Measurements from ENCODE around the gene SP3.

- TF ChIP-seq POLR2AphosphoS5 (IDR thresholded peaks at IDR 0.05), result no peak
- no peak for TF ChIP-seq POLR2A (IDR thresholded peaks at IDR 0.05)
Observed at GRCh38 chr2:174007010-174007409, 41.8 kb upstream of the SP3 start.

Measured in prostate gland (tissue), 1 donor.